ENCODE results near the gene B9D2. TPM values are rescaled to one million over a fixed set of nuclear protein-coding genes. Genes with fewer than 3 reads are reported as not detected.
"Not testable (repeated sequence)": the region's sequence is repeated elsewhere in the genome, so short reads cannot be mapped to it uniquely, and the experiment has no call there.

Gene B9D2
- total RNA-seq, 1 donor from 2014 or later, result 1.1 TPM

- peak; percentile 70 for FAIRE-seq
- DNase-seq (ENCODE audit: low read depth), result peak; percentile 73
- Histone ChIP-seq H3K36me3 (ENCODE audit: control insufficient read depth, insufficient read depth, low read length) (peaks cover 11% of the 10 kb centered on the region), H3K4me3 (ENCODE audit: low read depth, low read length) (no peak overlapping the region), H3K27me3 (ENCODE audit: control insufficient read depth, insufficient read depth, low read length) (no peaks in the 10 kb centered on the region)
- no peak for TF ChIP-seq CTCF (IDR thresholded peaks at IDR 0.05; ENCODE audit: insufficient read depth, low read length, severe bottlenecking)
Observed at GRCh38 chr19:41409288-41409687, 45.3 kb upstream of the B9D2 start.

GRCh38 chr19:41408846-41409245 is 44.9 kb upstream of the B9D2 start:
- H3K4me3 ChIP-seq (ENCODE audit: low read depth, low read length); H3K27me3 ChIP-seq (ENCODE audit: control insufficient read depth, insufficient read depth, low read length); FAIRE-seq; DNase-seq (ENCODE audit: low read depth); H3K36me3 ChIP-seq (ENCODE audit: control insufficient read depth, insufficient read depth, low read length): not testable (repeated sequence)

GRCh38 chr19:41408256-41408655 is 44.3 kb upstream of the B9D2 start:
- DNase-seq (ENCODE audit: low read depth) (no peak), FAIRE-seq (no peak)
- Histone ChIP-seq H3K36me3 (ENCODE audit: control insufficient read depth, insufficient read depth, low read length) (peaks cover 7% of the 10 kb centered on the region), H3K27me3 (ENCODE audit: control insufficient read depth, insufficient read depth, low read length) (no peaks in the 10 kb centered on the region), H3K4me3 (ENCODE audit: low read depth, low read length) (no peak overlapping the region)
- no peak for TF ChIP-seq CTCF (IDR thresholded peaks at IDR 0.05; ENCODE audit: insufficient read depth, low read length, severe bottlenecking)

- TF ChIP-seq CTCF (IDR thresholded peaks at IDR 0.05; ENCODE audit: insufficient read depth, low read length, severe bottlenecking), result no peak
- Histone ChIP-seq H3K4me3 (ENCODE audit: low read depth, low read length) (no peak overlapping the region), H3K27me3 (ENCODE audit: control insufficient read depth, insufficient read depth, low read length) (no peaks in the 10 kb centered on the region), H3K36me3 (ENCODE audit: control insufficient read depth, insufficient read depth, low read length) (peaks cover 5% of the 10 kb centered on the region)
- DNase-seq (ENCODE audit: low read depth), result no peak
- FAIRE-seq, result no peak
Observed at GRCh38 chr19:41407271-41407670, 43.3 kb upstream of the B9D2 start.

GRCh38 chr19:41405776-41406175 is 41.8 kb upstream of the B9D2 start:
- FAIRE-seq, result no peak
- Histone ChIP-seq H3K4me3 (ENCODE audit: low read depth, low read length) (no peak overlapping the region), H3K36me3 (ENCODE audit: control insufficient read depth, insufficient read depth, low read length) (peaks cover 2% of the 10 kb centered on the region), H3K27me3 (ENCODE audit: control insufficient read depth, insufficient read depth, low read length) (no peaks in the 10 kb centered on the region)
- TF ChIP-seq CTCF (IDR thresholded peaks at IDR 0.05; ENCODE audit: insufficient read depth, low read length, severe bottlenecking), result no peak
- DNase-seq (ENCODE audit: low read depth), result no peak

GRCh38 chr19:41403181-41403970 is 39.4 kb upstream of the B9D2 start:
- no peak for TF ChIP-seq CTCF (IDR thresholded peaks at IDR 0.05; ENCODE audit: insufficient read depth, low read length, severe bottlenecking)
- H3K36me3 ChIP-seq (ENCODE audit: control insufficient read depth, insufficient read depth, low read length), result no peaks in the 10 kb centered on the region
- FAIRE-seq (no peak), DNase-seq (ENCODE audit: low read depth) (no peak)
- no peaks in the 10 kb centered on the region for H3K27me3 ChIP-seq (ENCODE audit: control insufficient read depth, insufficient read depth, low read length)
- H3K4me3 ChIP-seq (ENCODE audit: low read depth, low read length), result no peak overlapping the region
